Astrocyte of the hippocampus (primary cell): ENCODE measurements around the gene CNTNAP2.
"Not testable (repeated sequence)": the region's sequence is repeated elsewhere in the genome, so short reads cannot be mapped to it uniquely, and the experiment has no call there.

Source experiments
- DNase-seq: peaks from one replicate; pipeline ENCODE4 v3.0.0; 2011; ENCODE audit warnings: low read depth, low spot score

CNTNAP2 gene

GRCh38 chr7:148462774-148463173 is 2346.2 kb downstream of the CNTNAP2 start:
- DNase-seq: not testable (repeated sequence)

- DNase-seq: no peak
Measured at GRCh38 chr7:148463210-148463609, 2346.6 kb downstream of the CNTNAP2 start.

GRCh38 chr7:148464947-148465346 is 2348.3 kb downstream of the CNTNAP2 start:
- DNase-seq: no peak

GRCh38 chr7:148465441-148465840 is 2348.8 kb downstream of the CNTNAP2 start:
- not testable (repeated sequence) for DNase-seq

GRCh38 chr7:148466120-148466519 is 2349.5 kb downstream of the CNTNAP2 start:
- DNase-seq: no peak

- DNase-seq: no peak
Measured at GRCh38 chr7:148468700-148469098, 2352.1 kb downstream of the CNTNAP2 start.
